ENCODE data around the gene ODF2L.

DNA sequence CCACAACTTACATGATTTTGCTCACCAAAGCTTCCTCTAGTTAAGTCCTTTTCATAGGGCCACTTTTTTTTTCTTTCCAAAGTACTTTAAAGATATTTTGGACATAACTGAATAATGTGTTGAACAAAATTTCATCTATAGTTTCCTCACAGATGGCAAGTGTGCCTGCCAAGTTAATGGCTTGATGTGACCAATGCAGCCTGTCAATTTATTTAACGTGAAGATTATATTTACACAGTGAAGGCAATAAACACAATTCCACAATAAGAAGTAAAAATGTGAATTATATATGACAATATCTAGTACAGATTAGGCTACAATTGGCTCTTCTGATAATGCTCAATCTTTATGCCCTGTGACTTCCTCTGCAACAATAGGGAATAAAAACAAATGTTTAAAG lies 45.9 kb upstream of the ODF2L start:
- no peak for TF ChIP-seq POLR2A (conservative IDR thresholded peaks at IDR 0.05)
- TF ChIP-seq TARDBP (IDR thresholded peaks at IDR 0.05), result no peak
- no peak for TF ChIP-seq GABPA (tag; conservative IDR thresholded peaks at IDR 0.05; ENCODE audit: low read depth)
- no peak for TF ChIP-seq DPF2 (IDR thresholded peaks at IDR 0.05)
- TF ChIP-seq RNF2 (IDR thresholded peaks at IDR 0.05), result no peak
